ENCODE measurements around the gene MLLT10. TPM values are rescaled to one million over a fixed set of nuclear protein-coding genes. Genes with fewer than 3 reads are reported as not detected.

The MLLT10 gene
- total and polyA plus RNA-seq, 2 donors (not counting 3 experiments of a cell fraction or from before 2014, with no cell fraction given): 35.4 to 54.0 TPM

DNA sequence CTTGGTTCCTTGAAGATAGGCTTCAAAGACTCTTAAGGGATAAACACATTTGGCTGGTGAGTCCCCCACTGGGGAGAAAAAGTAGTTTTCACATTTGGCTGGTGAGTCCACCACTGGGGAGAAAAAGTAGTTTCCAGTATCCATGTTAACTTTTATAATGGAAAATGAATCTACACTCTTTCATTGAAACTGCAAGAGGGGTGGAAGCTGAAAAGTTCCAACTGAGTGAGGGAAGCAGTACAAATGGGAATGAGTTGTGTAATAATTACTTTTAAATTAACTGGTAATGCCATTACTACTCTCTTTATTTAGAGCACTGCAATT lies 153.9 kb downstream of the MLLT10 start:
- H3K9me1 ChIP-seq (replicated peaks; ENCODE audit: control insufficient read depth, extremely low read depth, insufficient read depth, low read length): no peaks in the 10 kb centered on the region
- FAIRE-seq: no peak
- peaks cover 1% of the 10 kb centered on the region for H3K79me2 ChIP-seq (ENCODE audit: control insufficient read depth, insufficient read depth, low read length)
- intact Hi-C loops (cut with micrococcal nuclease) (no loop called here), dilution Hi-C loops (cut with MboI; ENCODE audit: extremely low pct_ligation_motif_present, low sequenced_read_pairs) (no loop called here)
- no peak overlapping the region for H3K27ac ChIP-seq (ENCODE audit: insufficient read depth, low read depth, low read length)
- H3K4me2 ChIP-seq (ENCODE audit: insufficient read depth, low read length): no peak overlapping the region
- ChIA-PET CTCF (interaction anchor here (1.5 kb wide), 1 partner anchor 44 kb away, joined by 5 read pairs; no protein-coding TSS in a partner anchor), POLR2A (no interaction called here)
- H3K36me3 ChIP-seq (ENCODE audit: control insufficient read depth in 2 of 2, extremely low read depth in 1 of 2, insufficient read depth in 2 of 2, low read length in 2 of 2): peaks cover 0 to 2% of the 10 kb centered on the region in 2 experiments
- no peak overlapping the region for H3K4me3 ChIP-seq (replicated peaks in 1 of 3; ENCODE audit: insufficient read depth in 1 of 3, low read depth in 1 of 3, low read length in 3 of 3)
- no peaks in the 10 kb centered on the region for H3K4me1 ChIP-seq (ENCODE audit: control insufficient read depth, extremely low read depth, insufficient read depth, low read length)
- TF ChIP-seq, protein P1, sequence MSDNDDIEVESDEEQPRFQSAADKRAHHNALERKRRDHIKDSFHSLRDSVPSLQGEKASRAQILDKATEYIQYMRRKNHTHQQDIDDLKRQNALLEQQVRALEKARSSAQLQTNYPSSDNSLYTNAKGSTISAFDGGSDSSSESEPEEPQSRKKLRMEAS (IDR thresholded peaks at IDR 0.05; ENCODE audit: insufficient read depth, insufficient read length): no peak
- no peak for TF ChIP-seq EZH2 (IDR thresholded peaks at IDR 0.05; ENCODE audit: borderline replicate concordance, low read depth, low read length, severe bottlenecking)
- no peak for TF ChIP-seq MYC (IDR thresholded peaks at IDR 0.05; ENCODE audit: low read depth, low read length)
- TF ChIP-seq GATA2 (IDR thresholded peaks at IDR 0.05; ENCODE audit: insufficient read depth, insufficient read length, low read depth, low read length): no peak
- TF ChIP-seq POLR2A (IDR thresholded peaks at IDR 0.05; ENCODE audit: low read depth, low read length): no peak
- TF ChIP-seq JUN (IDR thresholded peaks at IDR 0.05; ENCODE audit: borderline replicate concordance, insufficient read depth, insufficient read length, low read depth): no peak
- TF ChIP-seq, protein P2, sequence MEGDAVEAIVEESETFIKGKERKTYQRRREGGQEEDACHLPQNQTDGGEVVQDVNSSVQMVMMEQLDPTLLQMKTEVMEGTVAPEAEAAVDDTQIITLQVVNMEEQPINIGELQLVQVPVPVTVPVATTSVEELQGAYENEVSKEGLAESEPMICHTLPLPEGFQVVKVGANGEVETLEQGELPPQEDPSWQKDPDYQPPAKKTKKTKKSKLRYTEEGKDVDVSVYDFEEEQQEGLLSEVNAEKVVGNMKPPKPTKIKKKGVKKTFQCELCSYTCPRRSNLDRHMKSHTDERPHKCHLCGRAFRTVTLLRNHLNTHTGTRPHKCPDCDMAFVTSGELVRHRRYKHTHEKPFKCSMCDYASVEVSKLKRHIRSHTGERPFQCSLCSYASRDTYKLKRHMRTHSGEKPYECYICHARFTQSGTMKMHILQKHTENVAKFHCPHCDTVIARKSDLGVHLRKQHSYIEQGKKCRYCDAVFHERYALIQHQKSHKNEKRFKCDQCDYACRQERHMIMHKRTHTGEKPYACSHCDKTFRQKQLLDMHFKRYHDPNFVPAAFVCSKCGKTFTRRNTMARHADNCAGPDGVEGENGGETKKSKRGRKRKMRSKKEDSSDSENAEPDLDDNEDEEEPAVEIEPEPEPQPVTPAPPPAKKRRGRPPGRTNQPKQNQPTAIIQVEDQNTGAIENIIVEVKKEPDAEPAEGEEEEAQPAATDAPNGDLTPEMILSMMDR (IDR thresholded peaks at IDR 0.05; ENCODE audit: extremely low read depth in 1 of 2, insufficient read depth in 1 of 2, low read depth in 1 of 2, low read length in 2 of 2): no peak
- no peak for TF ChIP-seq FOS (IDR thresholded peaks at IDR 0.05; ENCODE audit: borderline replicate concordance, insufficient read depth, low read length)
- TF ChIP-seq POLR2AphosphoS5 (IDR thresholded peaks at IDR 0.05; ENCODE audit: insufficient read depth, low read depth, low read length): no peak
- H2AFZ ChIP-seq (ENCODE audit: low read depth, low read length): no peak overlapping the region
- DNase-seq (ENCODE audit: low read depth, low spot score): no peak
- H3K27me3 ChIP-seq (ENCODE audit: control insufficient read depth in 2 of 2, insufficient read depth in 2 of 2, low read length in 2 of 2): no peaks in the 10 kb centered on the region
- H3K9me3 ChIP-seq (replicated peaks; ENCODE audit: control insufficient read depth, insufficient read depth, low read length): no peaks in the 10 kb centered on the region
- H4K20me1 ChIP-seq (replicated peaks; ENCODE audit: control insufficient read depth, extremely low read depth, insufficient read depth, low read length): no peaks in the 10 kb centered on the region
- no TSS peak for BruUV-seq (replicated peaks)
- H3K9ac ChIP-seq (replicated peaks; ENCODE audit: extremely low read depth, insufficient read depth, low read length): no peak overlapping the region

Measured in endothelial cell of umbilical vein (primary cell).